Measurements from ENCODE around the gene TRIM44. TPM values are rescaled to one million over a fixed set of nuclear protein-coding genes. Genes with fewer than 3 reads are reported as not detected.

Gene TRIM44
- total and polyA plus RNA-seq, 8 donors = 6.3 to 55.4 (median 36.4) TPM

DNA sequence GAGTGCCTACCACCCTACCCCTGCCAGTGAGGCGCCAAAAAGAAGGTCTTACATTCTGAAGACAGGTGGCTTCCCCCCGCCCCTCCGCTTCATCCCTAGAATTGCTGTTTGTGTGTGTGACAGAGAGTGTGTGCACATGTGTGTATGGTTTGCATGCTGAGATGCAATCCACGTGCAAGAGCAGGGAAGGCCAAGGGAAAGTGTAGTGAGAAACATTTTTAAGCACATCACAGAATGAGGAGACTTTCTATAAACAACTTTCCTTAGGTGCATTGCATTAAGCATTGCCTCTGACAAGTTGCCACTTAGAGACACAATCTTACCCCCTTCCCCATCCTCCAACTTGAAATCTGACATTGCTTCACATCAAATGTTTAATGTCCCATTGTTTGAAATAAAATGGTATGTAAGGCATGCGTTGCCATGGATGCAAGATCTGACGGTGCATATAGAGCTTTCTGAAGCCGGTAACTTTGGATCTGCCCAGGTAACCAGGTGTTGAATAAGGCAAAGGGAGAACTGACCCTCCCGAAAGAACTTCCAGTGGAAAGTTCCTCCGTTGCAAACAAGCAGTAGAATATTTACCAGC lies 22.9 kb upstream of the TRIM44 start:
- ATAC-seq (no peak), DNase-seq (no peak), FAIRE-seq (no peak)
- TF ChIP-seq, protein P1, sequence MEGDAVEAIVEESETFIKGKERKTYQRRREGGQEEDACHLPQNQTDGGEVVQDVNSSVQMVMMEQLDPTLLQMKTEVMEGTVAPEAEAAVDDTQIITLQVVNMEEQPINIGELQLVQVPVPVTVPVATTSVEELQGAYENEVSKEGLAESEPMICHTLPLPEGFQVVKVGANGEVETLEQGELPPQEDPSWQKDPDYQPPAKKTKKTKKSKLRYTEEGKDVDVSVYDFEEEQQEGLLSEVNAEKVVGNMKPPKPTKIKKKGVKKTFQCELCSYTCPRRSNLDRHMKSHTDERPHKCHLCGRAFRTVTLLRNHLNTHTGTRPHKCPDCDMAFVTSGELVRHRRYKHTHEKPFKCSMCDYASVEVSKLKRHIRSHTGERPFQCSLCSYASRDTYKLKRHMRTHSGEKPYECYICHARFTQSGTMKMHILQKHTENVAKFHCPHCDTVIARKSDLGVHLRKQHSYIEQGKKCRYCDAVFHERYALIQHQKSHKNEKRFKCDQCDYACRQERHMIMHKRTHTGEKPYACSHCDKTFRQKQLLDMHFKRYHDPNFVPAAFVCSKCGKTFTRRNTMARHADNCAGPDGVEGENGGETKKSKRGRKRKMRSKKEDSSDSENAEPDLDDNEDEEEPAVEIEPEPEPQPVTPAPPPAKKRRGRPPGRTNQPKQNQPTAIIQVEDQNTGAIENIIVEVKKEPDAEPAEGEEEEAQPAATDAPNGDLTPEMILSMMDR (IDR thresholded peaks at IDR 0.05) = no peak
- H3K4me3 ChIP-seq = no peak overlapping the region
- no peaks in the 10 kb centered on the region for H3K36me3 ChIP-seq
- 60 to 65% methylated on average over 9 of the region's 9 CpGs for WGBS, 2 donors
- intact Hi-C loops (cut with DNase I) = no loop called here
- H3K27ac ChIP-seq = no peak overlapping the region
- H3K4me1 ChIP-seq = no peaks in the 10 kb centered on the region
- H3K27me3 ChIP-seq = no peaks in the 10 kb centered on the region
- H3K9me3 ChIP-seq = no peaks in the 10 kb centered on the region

DNA sequence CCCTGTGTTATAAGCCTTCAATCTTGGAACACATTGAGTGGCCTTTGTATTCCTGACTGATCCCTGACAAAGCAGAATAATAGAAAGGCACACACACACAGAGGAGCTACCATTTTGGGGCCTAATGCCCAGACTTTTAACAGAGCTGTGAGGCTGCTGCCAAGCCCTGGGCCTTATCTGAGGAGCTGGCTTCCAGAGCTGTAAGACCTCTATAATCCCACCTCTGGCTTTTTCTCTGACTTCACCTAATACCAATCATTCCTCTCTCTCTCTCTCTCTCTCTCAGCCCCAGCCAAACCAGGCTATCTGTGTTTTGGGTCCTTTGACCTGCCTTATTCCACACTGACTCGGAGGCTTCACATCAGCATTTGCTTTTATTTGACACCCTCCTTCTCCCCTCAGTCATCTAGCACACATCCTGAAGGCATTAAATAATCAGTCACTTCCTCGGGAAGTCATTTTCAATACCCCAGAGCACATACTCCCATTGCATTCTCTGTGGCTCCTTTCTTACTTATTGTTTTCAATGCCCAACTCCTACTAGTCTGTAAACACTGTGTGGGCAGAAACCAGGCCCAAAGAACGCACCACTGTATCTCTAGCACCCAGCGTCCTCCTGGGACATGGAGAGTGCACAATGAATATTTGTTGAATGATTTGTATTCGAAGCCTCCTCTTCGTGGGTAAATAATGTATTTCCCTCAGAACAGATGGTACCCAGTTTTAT lies 21.2 kb upstream of the TRIM44 start:
- intact Hi-C loops (cut with DNase I) = no loop called here
- FAIRE-seq (no peak), DNase-seq (no peak), ATAC-seq (no peak)
- H3K27ac ChIP-seq = no peak overlapping the region
- H3K4me1 ChIP-seq = no peaks in the 10 kb centered on the region
- no peaks in the 10 kb centered on the region for H3K9me3 ChIP-seq
- no peak overlapping the region for H3K4me3 ChIP-seq
- no peaks in the 10 kb centered on the region for H3K27me3 ChIP-seq
- 82% methylated on average over 6 of the region's 6 CpGs for WGBS, 2 donors
- TF ChIP-seq, protein P1 (IDR thresholded peaks at IDR 0.05) = no peak
- H3K36me3 ChIP-seq = no peaks in the 10 kb centered on the region

DNA sequence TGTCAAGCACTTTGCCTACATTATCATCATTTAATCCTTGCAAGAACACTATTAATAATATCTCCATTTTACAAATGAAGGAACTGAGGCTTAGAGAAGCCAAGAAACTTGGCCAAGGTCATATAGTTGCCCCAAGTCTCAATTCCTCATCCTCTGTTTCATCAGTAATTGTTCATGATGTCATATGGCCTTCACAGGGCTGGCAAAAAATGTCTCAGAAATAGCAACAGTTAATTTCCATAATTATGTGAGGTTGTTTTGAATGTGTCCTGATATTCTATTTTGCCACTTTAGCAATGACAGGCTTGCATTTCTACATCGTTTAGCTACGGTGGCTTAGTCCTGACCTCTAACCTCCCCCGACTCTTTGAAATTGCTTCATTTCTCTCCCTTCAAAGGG lies 20.6 kb upstream of the TRIM44 start:
- H3K27ac ChIP-seq = no peak overlapping the region
- DNase-seq (no peak), FAIRE-seq (no peak), ATAC-seq (no peak)
- intact Hi-C loops (cut with DNase I) = no loop called here
- TF ChIP-seq, protein P1 (IDR thresholded peaks at IDR 0.05) = no peak
- H3K27me3 ChIP-seq = no peaks in the 10 kb centered on the region
- H3K4me1 ChIP-seq = no peaks in the 10 kb centered on the region
- no peaks in the 10 kb centered on the region for H3K36me3 ChIP-seq
- H3K4me3 ChIP-seq = no peak overlapping the region
- no peaks in the 10 kb centered on the region for H3K9me3 ChIP-seq
- 89 to 94% methylated on average over 3 of the region's 3 CpGs for WGBS, 2 donors

DNA sequence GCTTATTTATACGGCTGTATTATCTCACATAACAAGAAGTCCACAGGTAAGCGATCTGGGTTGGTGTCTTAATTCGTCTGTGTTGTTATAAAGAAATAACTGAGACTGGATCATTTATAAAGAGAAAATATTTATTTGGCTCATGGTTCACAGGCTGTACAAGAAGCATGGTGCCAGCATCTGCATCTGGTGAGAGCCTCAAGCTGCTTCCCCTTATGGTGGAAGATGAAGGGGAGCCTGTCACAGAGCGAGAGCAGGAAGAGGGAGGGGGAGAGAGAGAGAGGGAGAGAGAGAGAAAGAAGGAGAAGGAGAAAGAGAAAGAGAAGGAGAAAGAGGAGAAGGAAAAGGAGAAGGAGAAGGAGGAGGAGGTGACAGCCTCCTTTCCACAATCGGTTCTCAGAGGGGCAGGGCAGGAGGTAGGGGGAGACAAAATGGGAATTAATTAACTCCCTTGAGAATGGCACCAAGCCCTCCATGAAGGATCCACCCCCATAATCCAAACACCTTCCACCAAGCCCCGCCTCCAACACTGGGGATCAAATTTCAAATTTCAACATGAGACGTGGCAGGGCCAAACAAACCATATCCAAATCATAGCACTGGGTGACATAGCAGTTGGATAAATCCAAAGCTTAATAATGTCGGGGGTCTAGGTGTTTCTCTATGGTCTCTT lies 15.0 kb upstream of the TRIM44 start:
- DNase-seq = no peak
- WGBS, 2 donors = 59 to 64% methylated on average over 8 of the region's 8 CpGs
- Histone ChIP-seq H3K4me1 (no peaks in the 10 kb centered on the region), H3K9me3 (no peaks in the 10 kb centered on the region), H3K4me3 (no peak overlapping the region), H3K27me3 (no peaks in the 10 kb centered on the region), H3K27ac (no peak overlapping the region), H3K36me3 (no peaks in the 10 kb centered on the region)
- no peak for FAIRE-seq
- intact Hi-C loops (cut with DNase I) = no loop called here
- no peak for ATAC-seq
- TF ChIP-seq, protein P1 (IDR thresholded peaks at IDR 0.05) = no peak

DNA sequence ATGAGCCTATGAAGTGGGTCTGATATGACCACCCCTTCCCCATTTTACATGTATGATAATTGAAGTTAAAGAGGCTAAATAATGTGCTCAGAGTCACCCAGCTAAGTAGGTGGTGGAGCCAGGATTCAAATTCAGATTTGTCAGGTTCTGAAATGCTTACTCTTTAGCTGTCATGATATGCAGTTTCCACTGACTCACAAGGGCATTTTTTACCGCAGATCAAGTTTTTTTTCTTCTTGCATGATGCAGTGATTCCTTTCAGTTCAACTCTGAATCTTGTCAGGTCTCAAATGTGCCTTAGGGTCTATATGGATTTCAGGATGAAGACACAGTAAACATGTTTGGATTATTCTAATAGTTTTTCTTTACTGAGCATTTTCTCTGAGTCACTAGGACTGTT lies 12.6 kb upstream of the TRIM44 start:
- ATAC-seq (no peak), DNase-seq (no peak), FAIRE-seq (no peak)
- H3K9me3 ChIP-seq = no peaks in the 10 kb centered on the region
- no peaks in the 10 kb centered on the region for H3K4me1 ChIP-seq
- 41 to 45% methylated on average over 1 of the region's 1 CpG for WGBS, 2 donors
- TF ChIP-seq, protein P1 (IDR thresholded peaks at IDR 0.05) = no peak
- no peaks in the 10 kb centered on the region for H3K27me3 ChIP-seq
- no peak overlapping the region for H3K4me3 ChIP-seq
- H3K27ac ChIP-seq = no peak overlapping the region
- intact Hi-C loops (cut with DNase I) = no loop called here
- no peaks in the 10 kb centered on the region for H3K36me3 ChIP-seq
